ENCODE data around the gene TSEN54.

TSEN54 gene

DNA sequence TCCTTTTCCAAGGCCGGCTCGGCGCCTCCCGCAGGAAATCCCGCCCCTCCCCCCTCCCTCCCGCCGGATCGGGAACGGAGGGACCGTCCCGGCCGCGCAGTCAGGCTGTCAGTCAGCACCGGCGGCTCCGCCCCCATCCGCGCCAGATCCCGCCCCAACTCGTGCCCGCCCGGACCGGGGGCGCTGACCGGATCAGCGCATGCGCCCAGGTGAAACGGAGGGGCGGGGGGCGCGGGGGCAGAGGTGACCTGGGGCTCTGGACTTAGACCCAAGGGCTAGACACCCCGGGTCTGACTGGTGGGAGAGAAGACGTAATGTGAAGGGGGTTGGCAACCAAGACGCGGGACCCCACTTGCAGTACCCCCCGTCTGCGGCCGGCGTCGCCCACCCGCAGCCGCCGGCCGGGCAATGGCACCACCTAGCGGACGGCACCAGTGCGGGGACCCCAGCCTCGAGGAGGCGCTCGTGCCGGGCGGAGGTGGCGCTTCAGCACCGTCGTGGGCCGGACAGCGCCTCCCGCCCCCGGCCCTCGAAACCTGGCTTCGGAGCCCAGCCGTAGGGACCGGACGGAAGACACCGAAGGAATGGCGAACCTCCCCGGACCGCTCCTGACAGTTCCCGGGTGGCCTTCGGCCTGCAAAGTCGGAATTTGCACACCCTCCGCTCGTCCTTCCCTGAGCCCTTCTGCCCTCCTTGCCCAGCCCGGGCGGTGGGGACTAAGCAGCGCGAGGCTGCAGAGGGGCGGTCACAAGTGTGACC is 653 bp upstream of the TSEN54 start, which contains the start of gene CASKIN2:
Gene CASKIN2, minus strand, starts transcription at position 42 of the 759 bp plus-strand sequence. CDS start 1,733 bp downstream, outside the sequence.
- H3K27ac ChIP-seq (ENCODE audit: low read depth, low read length): no peak within 1 kb of the TSS
- peak within 1 kb of the TSS; percentile 93 for H3K4me3 ChIP-seq (ENCODE audit: low read length)
- H3K36me3 ChIP-seq (ENCODE audit: control insufficient read depth, low read length): peaks cover 18% of the 10 kb centered on the region

DNA sequence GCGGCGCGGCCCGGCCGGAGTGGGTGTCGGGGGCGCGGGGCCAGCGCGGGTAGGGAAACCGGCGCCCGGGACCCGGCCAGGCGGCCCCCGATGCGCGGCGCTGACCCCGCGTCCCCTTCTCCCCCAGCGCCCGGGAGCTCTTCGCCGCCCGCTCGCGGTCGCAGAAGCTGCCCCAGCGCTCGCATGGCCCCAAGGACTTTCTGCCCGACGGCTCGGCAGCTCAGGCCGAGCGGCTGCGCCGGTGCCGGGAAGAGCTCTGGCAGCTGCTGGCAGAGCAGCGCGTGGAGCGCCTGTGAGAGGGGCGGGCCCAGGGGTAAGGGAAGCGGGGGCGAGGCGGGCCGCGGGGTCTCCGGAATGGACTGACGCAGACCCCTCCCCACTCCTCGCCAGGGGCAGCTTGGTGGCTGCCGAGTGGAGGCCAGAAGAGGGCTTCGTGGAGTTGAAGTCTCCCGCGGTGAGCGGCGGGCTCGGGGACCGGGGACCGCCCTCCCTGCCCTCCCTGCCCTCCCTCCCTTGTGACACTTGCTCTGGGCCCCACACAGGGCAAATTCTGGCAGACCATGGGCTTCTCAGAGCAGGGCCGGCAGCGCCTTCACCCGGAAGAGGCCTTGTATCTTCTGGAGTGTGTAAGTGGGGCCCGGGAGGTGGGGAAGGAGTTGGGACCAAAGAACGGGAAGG is 430 bp downstream of the TSEN54 start:
- peaks cover 21% of the 10 kb centered on the region for H3K36me3 ChIP-seq (ENCODE audit: control insufficient read depth, low read length)
- TF ChIP-seq CTCF (IDR thresholded peaks at IDR 0.05; ENCODE audit: low read depth, low read length, poor library complexity, severe bottlenecking) (no peak), EZH2phosphoT487 (IDR thresholded peaks at IDR 0.05; ENCODE audit: borderline replicate concordance, low read length) (no peak)
- H3K9me2 ChIP-seq (replicated peaks; ENCODE audit: control insufficient read depth, low read length): no peaks in the 10 kb centered on the region
- peaks cover 30% of the 10 kb centered on the region for H3K4me1 ChIP-seq (ENCODE audit: control insufficient read depth, low read length)
- no peak overlapping the region for H3K27ac ChIP-seq (ENCODE audit: low read depth, low read length)
- H3K27me3 ChIP-seq (ENCODE audit: control insufficient read depth, low read length): peaks cover 17% of the 10 kb centered on the region
- peak overlapping the region; percentile 93 for H3K4me3 ChIP-seq (ENCODE audit: low read length)
- no peaks in the 10 kb centered on the region; the same call in 1 of the 2 replicates for H3F3A ChIP-seq (ENCODE audit: control insufficient read depth, insufficient read depth)
- H4K20me1 ChIP-seq (ENCODE audit: control insufficient read depth, insufficient read depth, low read depth, low read length): peaks cover 5% of the 10 kb centered on the region; the same call in 1 of the 2 replicates
- peak overlapping the region; percentile 82 for H3K4me2 ChIP-seq (ENCODE audit: low read length)
- H3K9me3 ChIP-seq (ENCODE audit: control insufficient read depth, insufficient read depth, low read length): no peaks in the 10 kb centered on the region
- H3K79me2 ChIP-seq (ENCODE audit: control insufficient read depth, low read length): peaks cover 20% of the 10 kb centered on the region

More for the DNA sequence above, 653 bp upstream of the TSEN54 start, which contains the start of gene CASKIN2:
- H3K4me1 ChIP-seq (ENCODE audit: control insufficient read depth, low read length): peaks cover 30% of the 10 kb centered on the region
- peaks cover 17% of the 10 kb centered on the region for H3K27me3 ChIP-seq (ENCODE audit: control insufficient read depth, low read length)
- TF ChIP-seq EZH2phosphoT487 (IDR thresholded peaks at IDR 0.05; ENCODE audit: borderline replicate concordance, low read length) (no peak), CTCF (IDR thresholded peaks at IDR 0.05; ENCODE audit: low read depth, low read length, poor library complexity, severe bottlenecking) (peak; percentile 99)
- H4K20me1 ChIP-seq (ENCODE audit: control insufficient read depth, insufficient read depth, low read depth, low read length): peaks cover 5% of the 10 kb centered on the region; the same call in 1 of the 2 replicates
- H3K79me2 ChIP-seq (ENCODE audit: control insufficient read depth, low read length): peaks cover 20% of the 10 kb centered on the region
- no peaks in the 10 kb centered on the region for H3K9me3 ChIP-seq (ENCODE audit: control insufficient read depth, insufficient read depth, low read length)
- peak within 1 kb of the TSS; percentile 81 for H3K4me2 ChIP-seq (ENCODE audit: low read length)
- no peaks in the 10 kb centered on the region for H3K9me2 ChIP-seq (replicated peaks; ENCODE audit: control insufficient read depth, low read length)
- H3F3A ChIP-seq (ENCODE audit: control insufficient read depth, insufficient read depth): no peaks in the 10 kb centered on the region; the same call in 1 of the 2 replicates

DNA sequence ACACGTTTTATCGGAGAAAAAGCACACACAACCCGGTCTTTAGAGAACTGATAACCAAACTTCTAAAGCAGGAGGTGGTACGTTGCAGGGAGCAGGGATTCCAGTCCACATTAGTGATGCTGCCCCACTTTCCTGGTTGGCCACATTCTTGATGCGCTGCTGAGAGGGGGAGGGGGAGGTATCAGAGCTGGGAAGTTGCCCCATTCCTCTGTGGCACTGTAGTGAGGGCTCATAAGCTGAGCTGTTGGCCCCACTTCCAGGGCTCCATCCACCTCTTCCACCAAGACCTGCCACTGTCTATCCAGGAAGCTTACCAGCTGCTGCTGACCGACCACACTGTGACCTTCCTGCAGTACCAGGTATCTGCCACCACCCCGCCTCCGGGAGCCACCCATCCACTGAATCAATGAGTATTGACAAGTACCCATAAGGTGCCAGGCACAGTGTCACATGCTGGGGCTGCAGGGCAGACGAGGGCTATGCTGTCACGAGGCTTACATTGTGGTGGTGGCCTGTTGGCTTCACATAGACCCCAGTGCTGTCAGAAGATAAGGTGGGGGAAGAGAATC is 1.1 kb downstream of the TSEN54 start:
- Histone ChIP-seq H3K27me3 (ENCODE audit: control insufficient read depth, low read length) (peaks cover 17% of the 10 kb centered on the region), H4K20me1 (ENCODE audit: control insufficient read depth, insufficient read depth, low read depth, low read length) (peaks cover 5% of the 10 kb centered on the region; the same call in 1 of the 2 replicates), H3K4me2 (ENCODE audit: low read length) (peak overlapping the region; percentile 82), H3F3A (ENCODE audit: control insufficient read depth, insufficient read depth) (no peaks in the 10 kb centered on the region; the same call in 1 of the 2 replicates), H3K4me3 (ENCODE audit: low read length) (peak overlapping the region; percentile 93), H3K36me3 (ENCODE audit: control insufficient read depth, low read length) (peaks cover 26% of the 10 kb centered on the region), H3K9me3 (ENCODE audit: control insufficient read depth, insufficient read depth, low read length) (no peaks in the 10 kb centered on the region), H3K27ac (ENCODE audit: low read depth, low read length) (no peak overlapping the region), H3K4me1 (ENCODE audit: control insufficient read depth, low read length) (peaks cover 30% of the 10 kb centered on the region), H3K79me2 (ENCODE audit: control insufficient read depth, low read length) (peaks cover 20% of the 10 kb centered on the region), H3K9me2 (replicated peaks; ENCODE audit: control insufficient read depth, low read length) (no peaks in the 10 kb centered on the region)
- no peak for TF ChIP-seq CTCF (IDR thresholded peaks at IDR 0.05; ENCODE audit: low read depth, low read length, poor library complexity, severe bottlenecking)
- TF ChIP-seq EZH2phosphoT487 (IDR thresholded peaks at IDR 0.05; ENCODE audit: borderline replicate concordance, low read length): no peak
